Stimulated activated CD8-positive, alpha-beta memory T cell treated with anti-CD3 and anti-CD28 coated beads, Interleukin-4, amount 100 ng/mL, for 1 hour (primary cell): Measurements from ENCODE around the gene NDUFB6.
"Not testable (repeated sequence)": the region's sequence is repeated elsewhere in the genome, so short reads cannot be mapped to it uniquely, and the experiment has no call there.

Experiments
- DNase-seq, 2 donors: peaks; one replicate each; pipeline ENCODE4 v3.0.0-alpha.2; 2020; ENCODE audit warnings: low read depth in 2 of 2, low spot score in 1 of 2

The NDUFB6 gene

DNA sequence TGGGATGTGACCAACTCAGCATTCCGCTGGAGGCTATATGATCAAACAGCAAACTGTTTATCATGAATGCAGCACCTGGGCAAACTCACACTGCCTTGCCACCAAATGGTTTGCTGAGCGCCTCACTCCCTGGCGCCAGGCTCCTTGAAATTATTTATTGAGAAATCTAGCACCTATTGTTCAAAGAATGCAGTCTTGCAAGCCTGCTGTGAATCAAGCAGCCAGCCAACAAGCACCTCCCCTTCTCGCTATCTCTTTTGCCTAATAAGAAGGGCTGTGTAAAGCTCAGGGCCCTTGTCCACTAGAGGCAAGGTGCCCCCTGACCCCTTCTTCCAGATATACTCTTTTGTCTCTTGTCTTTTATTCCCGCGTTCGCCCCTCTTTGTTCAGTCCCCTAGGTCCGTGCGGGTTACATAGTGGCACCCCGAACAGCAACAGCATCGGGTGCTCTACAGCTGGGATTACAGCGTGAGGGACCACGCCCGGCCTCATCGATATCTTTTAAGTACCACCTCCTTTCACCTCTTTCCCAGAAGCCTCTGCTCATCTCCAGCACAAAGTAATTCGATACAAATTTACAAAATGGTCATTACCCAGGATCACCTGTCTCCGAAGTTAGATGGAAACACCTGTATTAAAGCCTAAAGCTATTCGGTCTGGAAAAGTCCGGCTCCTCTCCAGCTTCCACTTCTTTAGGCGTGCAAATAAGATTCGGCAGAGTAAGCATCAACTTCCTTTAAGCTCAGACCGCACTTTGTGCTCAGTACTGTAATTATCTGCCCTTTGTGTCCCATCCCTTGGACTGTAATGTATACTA is 47.9 kb downstream of the NDUFB6 start:
- DNase-seq, result no peak

GRCh38 chr9:32524558-32524891 is 48.4 kb downstream of the NDUFB6 start:
- not testable (repeated sequence) for DNase-seq

- no peak for DNase-seq
Observed at GRCh38 chr9:32523910-32524309, 49.0 kb downstream of the NDUFB6 start.

DNA sequence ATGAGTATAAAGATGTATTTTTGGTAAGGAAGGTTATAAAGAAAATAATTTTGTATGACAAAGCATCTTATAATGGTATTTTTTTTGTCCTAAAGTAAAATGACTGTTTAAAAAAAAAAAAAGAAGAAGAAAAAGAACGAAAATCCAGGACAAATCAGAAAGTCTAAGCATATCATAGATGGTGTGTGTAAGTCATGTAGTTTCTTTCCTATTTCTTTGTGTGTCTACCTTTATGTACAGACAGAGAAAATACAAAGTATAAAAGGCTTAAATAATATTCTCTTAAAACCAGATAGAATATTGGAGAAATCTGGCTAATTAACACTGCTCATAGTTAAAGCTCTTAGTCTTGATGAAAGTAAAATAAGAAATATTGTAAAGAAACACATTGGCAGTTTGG is 54.7 kb downstream of the NDUFB6 start:
- no peak for DNase-seq

DNA sequence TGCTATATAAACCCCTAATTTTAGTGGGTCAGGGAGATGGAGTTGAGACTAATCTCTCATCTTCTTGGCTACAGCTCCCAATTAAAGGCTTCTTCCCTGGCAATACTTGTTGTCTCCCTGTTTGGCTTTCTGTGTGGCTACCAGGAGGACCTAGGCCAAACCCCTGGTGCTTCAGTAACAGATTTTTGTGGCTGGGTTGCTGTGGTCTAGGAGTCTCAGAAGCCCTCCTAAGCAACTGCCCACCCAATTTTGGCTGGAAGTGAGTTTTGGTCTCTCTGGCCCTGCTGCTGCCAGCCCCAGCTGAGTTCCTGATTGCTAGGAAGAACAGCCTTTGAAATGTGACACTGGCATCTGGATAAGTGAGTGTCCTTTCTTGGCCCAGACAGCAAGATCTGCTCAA is 56.7 kb downstream of the NDUFB6 start:
- no peak for DNase-seq

DNA sequence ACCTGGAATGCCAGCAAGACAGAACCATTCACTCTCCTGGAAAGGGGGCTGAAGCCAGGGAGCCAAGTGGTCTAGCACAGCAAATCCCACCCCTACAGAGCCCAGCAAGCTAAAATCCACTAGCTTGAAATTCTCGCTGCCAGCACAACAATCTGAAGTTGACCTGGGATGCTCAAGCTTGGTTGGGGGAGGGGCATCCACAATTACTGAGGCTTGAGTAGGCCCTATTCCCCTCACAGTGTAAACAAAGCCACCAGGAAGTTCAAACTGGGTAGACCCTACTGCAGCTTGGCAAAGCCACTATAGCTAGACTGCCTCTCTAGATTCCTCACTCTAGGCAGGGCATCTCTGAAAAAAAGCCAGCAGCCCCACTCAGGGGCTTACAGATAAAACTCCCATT is 64.2 kb downstream of the NDUFB6 start:
- DNase-seq, result no peak

DNA sequence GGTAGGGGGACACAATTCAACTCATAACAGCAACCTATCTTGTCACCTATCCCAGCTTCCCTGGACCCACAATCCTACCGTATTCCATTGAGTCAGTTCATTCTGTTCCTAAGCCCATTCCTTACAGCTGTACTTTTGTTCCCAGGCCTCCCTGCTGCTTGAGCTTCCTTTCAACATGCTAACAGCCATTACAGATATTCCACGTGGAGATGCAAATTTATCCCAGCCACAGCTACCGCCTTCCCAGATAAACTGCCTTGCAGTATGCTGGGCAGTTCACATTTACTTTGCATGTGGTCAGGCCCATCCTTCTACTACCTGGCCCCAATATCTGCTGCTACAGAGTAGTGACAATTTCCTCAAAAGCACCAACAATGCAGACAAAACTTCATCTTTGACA is 70.0 kb downstream of the NDUFB6 start:
- DNase-seq, result no peak
